ENCODE data around the gene SCD.

Gene SCD

GRCh38 chr10:100401631-100402328 is 54.7 kb downstream of the SCD start:
- DNase-seq = no peak

- DNase-seq = no peak
Observed at GRCh38 chr10:100403734-100404133, 56.7 kb downstream of the SCD start.

GRCh38 chr10:100413173-100413572 is 66.1 kb downstream of the SCD start:
- DNase-seq = no peak

All from AML-193 (cell line).